Psoas muscle (tissue), 8 donors: Measurements from ENCODE around the gene TYW5. TPM values are rescaled to one million over a fixed set of nuclear protein-coding genes. Genes with fewer than 3 reads are reported as not detected.

ENCODE experiments used
- ATAC-seq, 4 donors: fragments of 200-7000 bp; cut with Tn5 transposase; one replicate each; pipeline ENCODE4 v1.9.1; 2020; ENCODE audit warnings: moderate library complexity in 3 of 4, mild to moderate bottlenecking in 2 of 4
- DNase-seq, 2 donors: peaks; one replicate each; pipeline ENCODE4 v3.0.0-alpha.2; 2020
- H3K27ac ChIP-seq: fragments of 200-600 bp; one replicate; pipeline ENCODE4 v1.8.0; 2022
- H3K27me3 ChIP-seq, 3 donors: fragments of 200-600 bp in 1 of 3; one replicate each; pipeline versions ENCODE4 v1.6.1 to v1.8.0; 2013 to 2022; ENCODE audit warnings: low read length in 2 of 3, mild to moderate bottlenecking in 2 of 3, moderate library complexity in 1 of 3; ENCODE audit not compliant: insufficient read depth in 3 of 3
- H3K36me3 ChIP-seq, 2 donors: fragments of 200-600 bp in 1 of 2; one replicate each; pipeline versions ENCODE4 v1.6.1 to v1.8.0; 2013 to 2022; ENCODE audit warnings: low read depth in 1 of 2, mild to moderate bottlenecking in 1 of 2, moderate library complexity in 1 of 2; ENCODE audit not compliant: insufficient read depth in 1 of 2
- H3K4me1 ChIP-seq: fragments of 200-600 bp; one replicate; pipeline ENCODE4 v1.8.0; 2022
- H3K4me3 ChIP-seq: fragments of 200-600 bp; one replicate; pipeline ENCODE4 v1.8.0; 2022; ENCODE audit warnings: mild to moderate bottlenecking
- H3K9me3 ChIP-seq: fragments of 200-600 bp; one replicate; pipeline ENCODE4 v1.8.0; 2022
- CTCF ChIP-seq: fragments of 200-600 bp; IDR thresholded peaks from one replicate; pipeline ENCODE4 v1.8.0; 2022; ENCODE audit warnings: antibody characterized with exemption
- whole genome bisulfite sequencing, 3 donors: extraction: QIAGEN DNeasy Blood & Tissue Kit; methylation state at CpG; one replicate each; pipeline versions ENCODE4 v1.1.6 to v1.1.7; 2013; 5-methylcytosine and 5-hydroxymethylcytosine counted together
- intact Hi-C, 2 donors: fragments of 100-400 bp; cut with DNase I; formaldehyde crosslinking; loops; one replicate each; pipeline versions ENCODE4 v1.11.0 to v1.14.2; 2022
- polyA plus RNA-seq, 3 donors: library from polyadenylated mRNA; stranded (reverse); fragments of 200-250 nt; gene quantifications; one replicate each; pipeline ENCODE4 v1.2.3, GENCODE V29; 2013
- total RNA-seq, 4 donors: library from RNA; stranded (reverse); fragmentation: NEBNext Ultra II Directional in 2 of 4; extraction: Animal tissue kit (Norgen Biotek cat#: 25700) in 2 of 4; gene quantifications; one replicate each; pipeline versions ENCODE4 v1.2.1 to v1.2.4, GENCODE V29; 2021 to 2023
- donor health status: healthy with polysubstance abuse.
- donor health status: DM: no; HTN: no; CAD: no; lungs with moderate emphysema.
- donor health status: Bipolar disorder and iron deficiency.
- donor health status: healthy.
- donor health status: DM: yes; HTN: yes; CAD: no.
- donor health status: DM: no; HTN: no; CAD: no.
- donor health status: DM: no; HTN: no; CAD: no.
- donor health status: DM: yes; HTN: yes; CAD: no.

Gene TYW5
- total and polyA plus RNA-seq, 7 donors: 2.3 to 6.0 (median 3.3) TPM

GRCh38 chr2:199940373-199940772 is 14.9 kb downstream of the TYW5 start:
- no peaks in the 10 kb centered on the region for H3K27me3 ChIP-seq
- intact Hi-C loops: loop anchor here in 1 of 2 donors (10.0 kb wide), 2 partner anchors 86 to 236 kb away; partner anchors contain the start of gene FTCDNL1
- 78 to 92% (median 89%) methylated on average over 2 of the region's 2 CpGs for WGBS, 3 donors
- H3K27ac ChIP-seq: no peak overlapping the region
- H3K4me3 ChIP-seq: no peak overlapping the region
- DNase-seq (no peak), ATAC-seq (peak; percentile 61 to 78 (median 72))
- no peaks in the 10 kb centered on the region for H3K9me3 ChIP-seq
- peaks cover 6 to 70% of the 10 kb centered on the region in 2 donors for H3K36me3 ChIP-seq
- peak; percentile 43 for TF ChIP-seq CTCF
- H3K4me1 ChIP-seq: peaks cover 8% of the 10 kb centered on the region

- no peak for TF ChIP-seq CTCF
Observed at GRCh38 chr2:199936554-199936953, 18.7 kb downstream of the TYW5 start.

GRCh38 chr2:199933466-199933865 is 21.8 kb downstream of the TYW5 start:
- peaks cover 2 to 69% of the 10 kb centered on the region in 2 donors for H3K36me3 ChIP-seq
- no peak overlapping the region for H3K4me3 ChIP-seq
- 73 to 86% (median 82%) methylated on average over 3 of the region's 3 CpGs for WGBS, 3 donors
- no peak for DNase-seq
- ATAC-seq: no peak
- peaks cover 8% of the 10 kb centered on the region for H3K4me1 ChIP-seq
- H3K27ac ChIP-seq: no peak overlapping the region
- no peaks in the 10 kb centered on the region for H3K9me3 ChIP-seq
- no peaks in the 10 kb centered on the region for H3K27me3 ChIP-seq
- intact Hi-C loops: no loop called here
- TF ChIP-seq CTCF: no peak

More at GRCh38 chr2:199936554-199936953, 18.7 kb downstream of the TYW5 start:
- Histone ChIP-seq H3K9me3 (no peaks in the 10 kb centered on the region), H3K27me3 (no peaks in the 10 kb centered on the region), H3K27ac (no peak overlapping the region), H3K4me3 (no peak overlapping the region), H3K4me1 (peaks cover 8% of the 10 kb centered on the region), H3K36me3 (peaks cover 2 to 76% of the 10 kb centered on the region in 2 donors)
- ATAC-seq (no peak), DNase-seq (no peak)
- WGBS, 3 donors: 79 to 87% (median 82%) methylated on average over 2 of the region's 2 CpGs
- intact Hi-C loops: loop anchor here in 1 of 2 donors (5.0 kb wide), 2 partner anchors 84 to 229 kb away; partner anchors contain the start of gene FTCDNL1

DNA sequence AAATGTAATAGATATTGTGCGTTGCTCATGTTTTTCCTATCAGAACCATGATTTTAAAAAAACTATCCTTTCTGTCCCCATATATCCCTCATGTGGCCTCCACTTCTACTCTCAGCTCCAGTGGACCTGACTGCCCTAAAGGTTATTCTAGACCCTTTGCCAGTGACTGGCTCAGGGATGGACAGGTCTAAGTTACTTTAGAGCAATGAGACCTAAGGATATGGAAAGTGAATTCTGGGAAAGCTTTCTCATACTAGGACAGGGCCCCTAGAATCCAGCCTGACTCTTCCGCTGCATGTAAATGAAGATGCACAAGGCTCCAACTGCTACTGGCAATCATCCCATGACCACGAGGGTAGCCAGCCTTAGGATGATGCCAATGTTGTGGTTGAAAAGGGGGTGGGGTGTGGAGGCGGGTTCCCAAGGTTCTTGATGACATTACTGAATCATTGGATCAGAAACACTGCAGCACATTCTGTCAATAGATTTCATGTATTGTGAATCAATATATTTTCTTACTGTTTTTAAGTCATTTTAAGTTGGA is 22.9 kb downstream of the TYW5 start:
- no peak for TF ChIP-seq CTCF
- WGBS, 3 donors: 62 to 76% (median 69%) methylated on average over 4 of the region's 4 CpGs
- H3K4me3 ChIP-seq: no peak overlapping the region
- no peak for DNase-seq
- H3K9me3 ChIP-seq: no peaks in the 10 kb centered on the region
- ATAC-seq: peak; percentile 34 to 65 (median 54)
- H3K4me1 ChIP-seq: peaks cover 4% of the 10 kb centered on the region
- H3K27me3 ChIP-seq: no peaks in the 10 kb centered on the region
- H3K36me3 ChIP-seq: peaks cover 2 to 69% of the 10 kb centered on the region in 2 donors
- intact Hi-C loops: no loop called here
- no peak overlapping the region for H3K27ac ChIP-seq

- Histone ChIP-seq H3K36me3 (peaks cover 2 to 58% of the 10 kb centered on the region in 2 donors), H3K4me3 (no peak overlapping the region), H3K27ac (no peak overlapping the region), H3K27me3 (no peaks in the 10 kb centered on the region), H3K9me3 (no peaks in the 10 kb centered on the region), H3K4me1 (no peaks in the 10 kb centered on the region)
- no peak for TF ChIP-seq CTCF
- DNase-seq (no peak), ATAC-seq (no peak)
- 72 to 82% (median 76%) methylated on average over 2 of the region's 2 CpGs for WGBS, 3 donors
- intact Hi-C loops: no loop called here
Observed at GRCh38 chr2:199929262-199929661, 26.0 kb downstream of the TYW5 start.
